ENCODE data around the gene RCAN3.
A peak's percentile ranks its signal among the peaks of the same experiment; 100 is the strongest.
"Not testable (repeated sequence)": the region's sequence is repeated elsewhere in the genome, so short reads cannot be mapped to it uniquely, and the experiment has no call there.

The RCAN3 gene

DNA sequence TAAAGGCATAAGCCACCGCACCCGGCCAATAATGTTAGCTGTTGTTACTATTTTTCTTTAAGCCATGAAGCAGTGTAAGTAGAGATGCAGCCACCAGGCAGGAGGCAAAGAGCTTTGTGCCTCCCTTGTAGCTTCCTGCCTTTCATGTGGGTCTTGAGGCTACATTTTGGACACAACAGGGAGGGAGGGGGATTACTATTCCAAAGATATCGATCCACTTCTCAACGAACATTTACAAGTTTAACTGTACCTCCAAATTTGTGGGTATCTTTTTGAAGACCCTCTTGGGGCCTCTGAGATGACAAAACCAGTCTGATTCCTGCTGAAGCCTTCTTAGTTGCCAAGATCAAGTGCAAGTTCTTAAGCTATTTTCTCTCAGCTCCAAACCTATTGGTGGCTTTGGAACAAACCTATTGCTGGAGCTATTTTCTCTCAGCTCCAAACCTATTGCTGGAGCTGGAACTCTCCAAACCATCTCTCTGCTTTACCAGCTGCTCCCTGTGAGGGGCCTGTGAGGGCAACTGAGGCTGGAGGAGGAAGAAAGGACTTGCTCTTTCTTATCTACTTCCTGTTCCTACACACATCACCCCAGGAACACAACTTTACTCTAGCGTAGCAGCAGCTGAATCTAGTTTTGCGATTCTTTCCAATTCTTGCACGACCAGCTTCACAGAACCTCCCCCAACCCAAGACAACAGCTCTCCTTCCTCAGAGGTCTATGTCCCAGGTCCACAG lies 16.1 kb upstream of the RCAN3 start:
- no peak for DNase-seq

DNA sequence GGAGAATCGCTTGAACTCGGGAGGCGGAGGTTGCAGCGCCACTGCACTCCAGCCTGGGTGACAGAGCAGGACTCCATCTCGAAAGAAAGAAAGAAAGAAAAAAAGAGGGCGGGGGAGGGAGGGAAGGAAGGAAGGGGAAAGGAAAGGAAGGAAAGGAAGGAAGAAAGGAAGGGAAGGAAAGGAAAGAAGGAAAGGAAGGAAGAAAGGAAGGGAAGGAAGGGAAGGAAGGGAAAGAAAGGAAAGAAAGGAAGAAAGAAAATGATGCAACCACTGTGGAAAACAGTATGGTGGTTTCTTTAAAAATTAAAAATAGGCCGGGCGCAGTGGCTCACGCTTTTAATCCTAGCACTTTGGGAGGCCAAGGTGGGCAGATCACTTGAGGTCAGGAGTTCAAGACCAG lies 15.2 kb upstream of the RCAN3 start:
- no peak for DNase-seq

DNA sequence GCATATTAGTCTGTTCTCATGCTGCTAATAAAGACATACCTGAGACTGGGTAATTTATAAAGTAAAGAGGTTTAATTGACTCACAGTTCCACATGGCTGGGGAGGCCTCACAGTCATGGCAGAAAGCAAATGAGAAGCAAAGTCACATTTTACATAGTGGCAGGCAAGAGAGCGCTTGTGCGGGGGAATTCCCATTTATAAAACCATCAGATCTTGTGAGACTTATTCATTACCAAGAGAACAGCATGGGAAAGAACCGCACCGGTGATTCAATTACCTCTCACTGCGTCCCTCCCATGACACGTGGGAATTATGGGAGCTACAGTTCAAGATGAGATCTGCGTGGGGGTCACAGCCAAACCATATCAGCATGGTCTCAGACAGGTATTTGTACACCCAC lies 14.5 kb upstream of the RCAN3 start:
- peak; percentile 48 to 79 for DNase-seq

DNA sequence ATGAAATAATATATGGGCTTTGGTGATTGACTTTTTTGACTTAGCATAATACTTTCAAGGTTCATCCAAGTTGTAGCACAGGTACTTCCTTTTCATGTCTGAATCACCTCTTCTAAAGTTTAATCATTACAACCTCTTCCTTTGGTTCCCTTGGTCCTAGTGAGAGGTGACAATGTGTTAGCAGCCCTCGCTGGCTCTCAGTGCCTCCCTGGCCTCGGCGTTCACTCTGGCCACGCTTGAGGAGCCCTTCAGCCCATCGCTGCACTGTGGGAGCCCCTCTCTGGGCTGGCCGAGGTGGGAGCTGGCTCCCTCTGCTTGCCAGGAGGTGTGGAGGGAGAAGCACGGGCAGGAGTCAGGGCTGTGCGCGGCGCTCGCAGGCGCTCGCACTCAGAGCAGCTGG lies 13.0 kb upstream of the RCAN3 start:
- no peak for DNase-seq

DNA sequence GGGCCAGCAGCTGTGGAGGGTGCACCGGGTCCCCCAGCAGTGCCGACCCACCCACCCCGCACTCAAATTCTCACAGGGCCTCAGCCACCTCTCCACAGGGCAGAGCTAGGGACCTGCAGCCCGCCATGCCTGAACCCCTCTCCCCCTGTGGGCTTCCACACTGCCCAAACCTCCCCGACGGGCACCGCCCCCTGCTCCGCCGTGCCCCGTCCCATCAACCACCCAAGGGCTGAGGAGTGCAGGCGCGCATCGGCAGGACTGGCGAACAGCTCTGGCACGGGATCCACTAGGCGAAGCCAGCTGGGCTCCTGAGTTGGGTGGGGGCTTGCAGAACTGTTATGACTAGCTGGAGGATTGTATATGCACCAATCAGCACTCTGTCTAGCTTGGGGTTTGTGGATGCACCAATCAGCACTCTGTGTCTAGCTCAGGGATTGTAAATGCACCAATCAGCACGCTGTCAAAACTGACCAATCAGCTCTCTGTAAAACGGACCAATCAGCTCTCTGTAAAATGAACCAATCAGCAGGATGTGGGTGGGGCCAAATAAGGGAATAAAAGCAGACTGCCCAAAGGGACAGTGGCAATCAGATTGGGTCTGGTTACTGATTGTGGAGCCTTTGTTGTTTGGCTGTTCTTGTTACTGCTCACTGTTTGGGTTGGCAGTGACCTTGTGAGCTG lies 12.4 kb upstream of the RCAN3 start:
- no peak for DNase-seq

- DNase-seq, result no peak
Observed at GRCh38 chr1:24491577-24492360, 10.9 kb upstream of the RCAN3 start.

GRCh38 chr1:24492935-24493334 lies 9.7 kb upstream of the RCAN3 start:
- not testable (repeated sequence) for DNase-seq

- no peak for DNase-seq
Observed at GRCh38 chr1:24493785-24494184, 8.9 kb upstream of the RCAN3 start.

DNA sequence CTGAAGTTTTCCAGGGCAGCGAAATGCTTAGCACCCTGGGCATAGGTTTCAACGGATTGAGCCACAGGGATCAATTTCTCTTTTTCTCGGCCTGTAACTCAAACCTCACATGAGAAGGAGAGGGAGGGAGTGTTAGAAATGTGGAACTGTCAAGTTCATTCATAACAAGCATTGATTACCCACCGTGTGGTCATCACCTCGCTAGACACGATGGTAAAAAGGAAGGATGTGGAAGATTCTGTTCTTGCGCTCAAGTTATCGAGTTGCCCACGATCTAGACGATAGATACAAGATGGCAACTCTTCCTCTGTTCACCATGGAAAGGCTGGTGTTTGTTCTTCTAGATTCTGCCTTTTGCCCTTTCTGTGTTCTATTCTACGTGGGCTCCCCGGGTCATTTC lies 4.0 kb upstream of the RCAN3 start:
- no peak for DNase-seq

GRCh38 chr1:24500448-24501048 lies 2.1 kb upstream of the RCAN3 start:
- DNase-seq, result no peak

DNA sequence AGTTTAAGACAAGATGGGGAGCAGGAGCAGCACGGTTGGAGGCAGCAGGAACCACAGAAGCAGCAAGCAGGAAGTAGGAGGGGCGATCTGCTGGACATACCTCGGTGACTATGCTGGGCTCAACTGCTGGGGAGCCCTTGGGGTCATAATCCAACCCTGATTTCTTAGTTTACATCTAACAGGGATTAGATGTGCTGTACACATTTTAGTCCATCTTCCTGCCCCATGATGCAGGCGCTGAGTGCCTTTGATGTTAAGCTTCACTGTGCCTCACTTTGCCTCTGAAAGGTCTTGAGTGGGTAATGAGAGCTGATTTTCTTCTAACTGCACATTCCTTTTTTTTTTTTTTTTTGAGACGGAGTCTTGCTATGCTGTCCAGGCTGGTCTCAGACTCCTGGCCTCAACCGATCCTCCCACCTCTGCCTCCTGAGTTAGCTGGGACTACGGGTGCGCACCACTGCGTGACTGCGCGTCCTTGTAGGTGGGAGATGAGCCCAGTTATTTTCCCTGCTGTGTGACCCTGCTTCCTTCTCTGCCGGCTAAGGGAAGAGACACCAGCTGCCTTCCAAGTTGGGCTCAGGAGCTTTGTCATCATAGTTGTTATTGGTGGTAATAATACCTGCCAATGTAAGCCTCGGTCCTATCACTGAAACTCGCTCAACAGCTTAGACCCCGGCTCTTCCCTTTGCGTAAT lies 1.1 kb upstream of the RCAN3 start:
- DNase-seq, result peak; percentile 50 to 56

DNA sequence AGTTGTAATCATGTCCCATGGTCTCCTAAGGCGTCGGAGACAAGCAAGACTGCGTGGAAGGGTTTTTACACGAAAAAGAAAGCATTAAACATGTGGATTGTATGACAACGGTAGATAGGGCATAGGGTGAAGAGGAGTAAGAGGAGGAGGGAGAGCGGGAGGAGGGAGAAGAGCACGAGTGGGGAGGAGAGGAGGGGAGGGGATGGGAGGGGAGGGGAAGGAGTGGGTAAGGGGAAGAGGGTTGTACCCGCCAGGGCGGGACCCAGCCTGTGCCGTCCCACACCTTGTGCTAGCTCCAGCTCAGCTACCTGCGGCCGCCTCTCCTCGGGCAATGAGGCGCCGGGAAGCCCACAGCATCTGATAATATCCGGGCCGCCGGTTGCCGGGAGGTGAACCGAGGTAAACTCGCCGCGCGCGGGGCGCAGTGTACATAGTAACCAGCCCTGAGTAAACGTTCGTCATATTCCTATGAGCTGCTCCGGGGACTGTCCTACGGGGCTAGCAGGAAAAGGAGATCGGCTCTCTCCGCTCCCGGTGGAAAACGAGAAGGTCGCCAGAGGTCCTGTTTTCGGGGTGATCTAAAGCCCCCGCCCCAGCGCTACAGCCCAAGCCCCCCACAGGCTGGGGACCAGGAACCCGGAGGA lies 449 bp upstream of the RCAN3 start:
- peak; percentile 43 to 74 for DNase-seq

DNA sequence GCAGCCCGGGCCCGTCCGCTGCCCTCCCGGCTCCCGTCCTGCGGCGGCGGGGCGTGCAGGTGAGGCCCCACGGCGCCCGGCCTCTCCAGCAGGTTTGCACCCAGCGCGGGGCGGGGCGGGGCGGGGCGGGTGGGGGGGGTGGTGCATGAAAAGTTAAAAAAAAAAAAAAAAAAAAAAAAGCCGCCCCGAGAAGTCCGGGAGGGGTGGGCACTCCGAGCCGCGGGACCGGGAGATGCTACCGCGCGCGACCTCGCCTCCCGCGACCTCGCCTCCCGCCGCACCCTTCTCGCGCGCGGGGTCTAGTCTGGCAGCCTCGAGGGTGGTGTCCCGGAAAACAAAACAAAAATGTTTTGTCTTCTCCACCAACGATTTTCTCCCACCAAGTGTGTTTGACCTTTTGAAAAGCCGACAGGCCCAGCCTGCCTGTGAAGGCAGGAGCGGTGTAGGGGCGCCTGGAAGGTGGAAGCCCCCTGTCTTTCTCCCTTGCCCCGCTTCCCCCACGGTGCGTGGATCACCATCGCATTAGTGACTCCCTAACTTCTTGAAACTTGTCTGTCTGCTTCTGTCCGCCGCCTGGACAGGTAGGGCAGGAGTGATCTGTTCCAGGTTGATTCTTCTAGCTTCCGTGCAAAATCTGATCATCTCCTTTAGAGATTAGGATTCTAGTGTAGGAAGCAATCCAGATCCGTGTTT lies 569 bp downstream of the RCAN3 start:
- peak in 1 of 2 donors; percentile 3 for DNase-seq

DNA sequence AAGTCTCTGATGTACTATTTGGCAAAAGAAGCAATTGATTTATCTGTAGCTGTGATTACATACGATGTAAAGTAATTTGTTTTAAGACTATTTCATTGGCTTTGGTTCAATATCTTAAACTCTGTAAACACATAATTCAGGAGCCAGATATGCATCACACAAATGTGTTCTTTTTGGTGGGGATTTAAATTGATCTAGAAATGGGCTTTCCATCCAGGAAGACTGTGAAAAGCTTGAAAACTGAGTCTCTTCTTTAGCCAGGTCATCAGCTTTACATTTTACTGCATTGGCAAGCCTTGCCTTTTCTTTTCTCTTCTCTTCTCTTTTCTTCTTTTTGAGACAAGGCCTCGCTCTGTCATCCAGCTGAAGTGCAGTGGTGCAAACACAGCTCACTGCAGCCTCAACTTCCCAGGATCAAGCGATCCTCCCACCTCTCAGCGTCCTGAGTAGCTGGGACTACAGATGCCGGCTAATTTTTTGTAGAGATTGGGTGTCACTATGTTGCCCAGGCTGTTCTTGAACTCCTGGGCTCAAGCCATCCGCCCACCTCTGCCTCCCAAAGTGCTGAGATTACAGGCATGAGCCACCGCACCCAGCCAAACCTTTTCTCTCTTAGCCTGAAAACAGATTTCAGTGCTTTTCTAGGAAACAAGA lies 1.4 kb downstream of the RCAN3 start:
- no peak for DNase-seq

GRCh38 chr1:24504560-24504959 lies 1.9 kb downstream of the RCAN3 start:
- DNase-seq, result no peak

GRCh38 chr1:24505816-24506215 lies 3.2 kb downstream of the RCAN3 start:
- DNase-seq, result no peak

DNA sequence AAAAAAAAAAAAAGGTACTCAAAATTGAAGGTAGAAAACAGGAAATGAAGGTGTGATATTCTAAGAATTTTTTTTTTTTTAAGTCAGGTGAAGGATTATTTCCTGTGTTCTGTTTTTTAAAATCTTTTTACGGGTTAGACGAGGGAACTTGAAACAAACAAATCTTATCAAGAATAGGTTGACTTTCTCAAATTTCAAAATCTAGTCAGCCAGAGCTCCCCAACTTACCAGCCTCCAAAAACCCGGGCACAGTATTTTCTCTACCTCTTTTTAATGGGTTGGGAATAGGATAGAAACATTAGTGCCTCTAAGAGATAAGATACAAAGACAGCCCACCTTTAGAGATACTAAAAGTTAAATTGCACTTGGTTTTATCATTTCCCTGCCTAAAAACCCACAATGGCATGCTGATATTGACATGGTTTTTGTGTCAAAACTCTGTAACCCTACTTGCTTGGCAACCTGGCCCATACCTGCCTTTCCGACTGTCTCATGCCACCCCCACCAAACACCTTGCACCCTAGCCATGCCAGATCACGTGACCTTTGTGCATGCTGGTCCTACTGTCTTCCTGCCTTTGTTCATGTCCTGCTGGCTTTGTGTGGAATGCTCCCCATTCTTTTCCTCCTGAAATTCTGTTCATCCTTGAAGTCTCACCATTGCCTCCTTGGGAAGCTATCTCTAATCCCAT lies 4.2 kb downstream of the RCAN3 start:
- no peak for DNase-seq

GRCh38 chr1:24507405-24507804 lies 4.8 kb downstream of the RCAN3 start:
- no peak for DNase-seq

DNA sequence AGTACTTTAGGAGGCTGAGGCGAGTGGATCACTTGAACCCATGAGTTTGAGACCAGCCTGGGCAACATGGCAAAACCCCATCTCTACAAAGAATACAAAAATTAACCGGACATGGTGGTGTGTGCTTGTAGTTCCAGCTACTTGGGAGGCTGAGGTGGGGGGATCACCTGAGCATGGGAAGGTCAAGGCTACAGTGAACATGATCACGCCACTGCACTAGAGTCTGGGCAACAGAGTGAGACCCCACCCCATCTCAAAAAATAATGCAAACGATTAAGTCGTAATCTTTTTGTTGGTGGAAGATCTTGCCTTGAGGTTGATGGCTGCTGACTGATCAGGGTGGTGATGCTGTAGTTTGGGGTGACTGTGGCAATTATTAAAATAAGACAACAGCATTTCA lies 6.3 kb downstream of the RCAN3 start:
- no peak for DNase-seq

DNA sequence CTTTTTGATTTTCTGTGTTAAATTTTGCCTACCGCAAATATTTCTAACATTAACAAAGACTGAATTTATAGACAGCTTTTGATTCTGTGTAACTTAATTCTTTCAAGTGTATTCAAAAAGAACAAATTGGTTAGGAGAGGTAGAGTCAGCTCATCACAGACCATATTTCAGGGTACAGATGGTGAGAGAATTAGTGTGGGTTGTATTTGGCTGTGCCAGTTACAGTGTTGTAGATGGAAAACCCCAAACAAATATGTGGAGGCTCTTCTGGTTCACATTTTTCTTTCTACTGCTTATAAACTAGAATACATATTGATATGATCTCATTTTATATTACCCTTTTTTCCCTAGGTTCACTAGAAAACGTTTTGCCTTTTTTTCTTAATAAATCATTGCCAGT lies 11.1 kb downstream of the RCAN3 start:
- DNase-seq, result no peak

- DNase-seq, result no peak
Observed at GRCh38 chr1:24514946-24515345, 12.3 kb downstream of the RCAN3 start.

Measured in inflammatory macrophage treated with lipopolysaccharide for 1 hour (primary cell).